GM19351 (cell line): ENCODE measurements around the gene SPATA1.

ENCODE experiments used
- ATAC-seq: cut with Tn5 transposase; IDR thresholded peaks from one replicate; pipeline ENCODE4 v1.9.1; 2021; ENCODE audit warnings: mild to moderate bottlenecking, moderate library complexity; ENCODE audit not compliant: unreplicated experiment

SPATA1 gene, protein sequence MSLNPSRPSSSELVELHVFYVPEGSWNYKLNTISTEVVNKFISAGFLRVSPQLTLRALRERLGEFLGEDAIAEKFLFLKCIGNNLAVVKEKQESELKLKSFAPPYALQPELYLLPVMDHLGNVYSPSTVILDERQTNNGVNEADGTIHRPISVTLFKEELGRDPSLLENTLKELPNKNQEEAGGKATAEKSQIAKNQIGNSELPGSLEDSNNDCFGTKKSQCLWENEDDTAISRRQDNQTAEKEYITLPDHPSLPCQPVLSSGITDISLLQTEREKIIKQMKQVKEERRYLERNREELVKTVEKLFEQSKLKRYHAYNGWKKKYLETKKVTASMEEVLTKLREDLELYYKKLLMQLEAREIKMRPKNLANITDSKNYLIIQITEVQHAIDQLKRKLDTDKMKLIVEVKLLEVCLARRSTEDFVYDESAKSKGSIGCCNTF

GRCh38 chr1:84506002-84506728 lies at the start of gene SPATA1, which contains the start of gene GNG5:
Gene SPATA1, plus strand, starts transcription at chr1:84506386. Its CDS starts 9,974 bp downstream, at chr1:84516360.
Gene GNG5, minus strand, starts transcription at chr1:84506581. Its CDS starts 490 bp downstream, at chr1:84506091.
- peak; percentile 76 for ATAC-seq

GRCh38 chr1:84462118-84462517 lies 44.1 kb upstream of the SPATA1 start:
- ATAC-seq, result no peak

DNA sequence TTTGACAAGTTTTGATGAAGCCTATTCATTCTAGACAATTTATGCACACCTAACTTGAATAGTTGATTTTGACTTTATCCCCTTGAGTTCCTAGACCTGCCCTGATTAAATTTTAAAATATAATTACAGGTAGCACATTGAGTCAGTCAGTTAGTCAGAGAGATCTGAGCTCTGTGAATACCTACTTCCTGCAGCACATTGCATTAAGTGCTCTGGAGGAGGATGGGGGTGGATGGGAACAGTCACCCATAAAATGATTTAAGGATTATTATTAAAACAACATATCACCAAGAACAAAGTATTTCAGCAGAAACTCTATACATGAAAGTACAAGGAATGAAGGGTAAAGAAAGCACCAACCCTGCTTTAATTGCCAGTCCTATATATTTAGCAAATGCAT lies 38.9 kb upstream of the SPATA1 start:
- ATAC-seq, result no peak

- no peak for ATAC-seq
These were observed 30.0 kb upstream of the SPATA1 start for GRCh38 chr1:84476225-84476624.

- peak; percentile 96 for ATAC-seq
These were observed 27.0 kb upstream of the SPATA1 start, which contains the start of gene RPF1 for GRCh38 chr1:84478876-84479868. Gene RPF1, plus strand, starts transcription at chr1:84479266. Its CDS starts 16 bp downstream, at chr1:84479282.

DNA sequence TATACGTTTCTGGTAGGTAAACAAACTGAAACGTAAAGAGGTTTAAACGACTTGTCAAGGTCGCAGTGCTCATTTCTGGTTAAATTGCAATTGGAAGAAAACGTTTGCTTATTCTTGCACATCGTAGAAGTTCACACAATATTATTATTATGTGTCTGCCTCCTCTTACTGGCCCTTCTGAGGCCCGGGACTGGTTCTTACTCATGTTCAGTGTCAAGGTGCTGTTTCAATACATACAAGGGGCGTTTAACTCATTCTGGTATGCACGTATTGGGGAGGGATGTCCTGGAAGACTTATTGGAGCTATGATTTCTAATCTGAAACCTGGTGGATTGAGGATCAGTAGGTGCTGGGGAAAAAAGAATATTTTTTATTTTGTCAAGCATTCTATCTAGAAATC lies 26.2 kb upstream of the SPATA1 start:
- peak; percentile 22 for ATAC-seq

GRCh38 chr1:84480650-84481049 lies 25.5 kb upstream of the SPATA1 start:
- ATAC-seq, result no peak

GRCh38 chr1:84481317-84481716 lies 24.9 kb upstream of the SPATA1 start:
- ATAC-seq, result no peak

DNA sequence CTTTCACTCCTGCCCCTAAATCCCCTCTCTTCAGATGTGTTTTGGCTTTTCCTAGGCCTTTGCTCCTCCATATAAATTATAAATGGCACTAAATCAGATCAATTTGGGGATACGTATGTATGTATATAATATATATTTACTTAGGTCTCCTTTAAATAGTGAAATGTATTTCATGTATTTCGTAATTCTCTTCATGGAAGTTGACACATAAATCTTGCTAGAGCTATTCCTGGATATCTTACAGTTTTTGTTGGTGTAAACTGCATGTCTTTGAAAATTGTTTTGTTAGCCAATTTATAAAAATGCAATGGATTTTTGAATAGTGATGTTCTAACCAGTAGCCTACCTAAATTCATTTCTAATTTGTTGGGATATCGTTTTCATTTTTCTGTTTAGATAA lies 18.1 kb upstream of the SPATA1 start:
- ATAC-seq, result no peak

DNA sequence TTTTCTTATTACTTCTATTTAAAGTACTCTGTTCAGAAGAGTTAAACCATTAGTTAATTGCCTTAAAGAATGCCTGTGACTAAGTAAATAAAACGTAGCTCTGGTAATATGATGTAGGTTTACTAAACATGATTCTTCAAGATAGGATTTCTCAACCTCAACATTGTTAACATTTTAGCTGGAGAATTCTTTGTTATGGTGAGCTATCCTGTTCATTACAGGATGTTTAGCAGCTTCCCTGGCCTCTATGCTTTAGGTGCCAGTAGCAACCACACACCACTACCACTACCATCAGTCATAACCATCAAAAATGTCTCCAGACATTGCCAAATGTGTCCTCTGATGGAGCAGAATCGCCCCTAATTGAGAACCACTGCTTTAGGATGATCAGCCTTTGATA lies 16.4 kb upstream of the SPATA1 start:
- no peak for ATAC-seq

DNA sequence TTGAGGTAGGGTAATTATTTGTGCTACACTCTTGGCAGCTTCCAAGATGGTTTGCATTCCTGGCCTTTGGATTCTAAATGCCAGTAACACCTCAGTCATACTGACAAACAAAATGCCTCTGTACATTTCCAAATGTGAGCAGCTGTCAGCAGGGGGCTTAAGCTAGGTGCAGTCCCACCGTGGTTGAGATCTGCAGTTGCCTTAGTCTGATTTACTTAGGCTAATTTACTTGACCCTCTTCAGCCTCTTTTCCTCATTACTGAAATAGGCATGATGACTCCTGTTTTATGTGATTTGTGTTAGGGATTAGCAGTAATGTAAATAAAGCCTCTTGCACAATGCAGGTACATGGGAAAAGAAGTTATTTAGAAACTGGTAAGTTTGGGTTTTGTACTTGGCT lies 13.5 kb upstream of the SPATA1 start:
- no peak for ATAC-seq

DNA sequence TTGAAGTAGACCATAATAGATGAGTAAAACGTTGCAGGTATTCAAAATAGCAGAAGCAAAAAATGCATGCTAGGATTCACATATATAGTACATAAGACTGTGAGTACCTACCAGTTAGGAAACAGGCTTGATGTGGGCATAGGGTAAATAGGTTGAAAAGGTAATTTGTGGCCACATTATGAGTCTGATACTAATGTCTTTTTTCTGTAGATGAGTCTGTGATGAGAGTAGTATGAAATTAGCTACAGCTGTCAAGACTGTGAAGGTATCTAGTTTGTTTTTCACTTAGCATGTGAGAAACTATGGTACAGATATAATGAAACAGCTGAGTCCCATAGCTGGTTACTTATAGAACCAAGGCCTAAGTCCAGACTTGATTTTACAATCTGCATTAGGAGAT lies 12.4 kb upstream of the SPATA1 start:
- no peak for ATAC-seq

GRCh38 chr1:84496498-84496897 lies 9.7 kb upstream of the SPATA1 start:
- no peak for ATAC-seq

DNA sequence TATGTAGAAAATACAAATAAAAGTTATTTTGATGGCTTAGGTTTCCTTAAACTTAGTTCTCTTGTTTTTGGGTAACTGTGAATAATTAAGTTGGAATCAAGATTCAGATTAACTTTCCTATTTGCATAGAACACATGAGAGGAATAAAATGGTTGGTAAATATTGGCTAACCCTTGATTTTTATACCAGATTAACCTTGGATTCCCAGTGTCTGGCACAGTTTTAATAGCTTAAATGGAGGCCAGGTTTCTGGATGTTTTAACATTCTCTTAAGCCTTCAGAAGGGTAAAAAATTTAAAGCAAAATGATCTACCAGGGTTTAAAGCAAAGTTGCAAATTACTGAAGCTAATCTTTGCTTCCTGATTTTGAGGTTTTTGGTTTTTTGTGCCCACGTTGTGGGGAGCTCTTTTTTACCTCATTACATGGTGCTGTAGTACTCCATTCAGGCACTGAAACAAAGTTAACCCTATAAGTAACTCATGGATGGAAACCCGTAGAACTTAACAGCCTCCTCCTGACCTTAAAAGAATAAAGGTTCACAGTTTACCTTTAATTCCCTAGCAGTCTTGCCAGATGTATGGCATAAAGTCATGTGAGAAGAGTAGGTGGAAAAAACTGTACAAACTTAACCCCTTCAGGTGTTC lies 8.4 kb upstream of the SPATA1 start:
- ATAC-seq, result no peak

DNA sequence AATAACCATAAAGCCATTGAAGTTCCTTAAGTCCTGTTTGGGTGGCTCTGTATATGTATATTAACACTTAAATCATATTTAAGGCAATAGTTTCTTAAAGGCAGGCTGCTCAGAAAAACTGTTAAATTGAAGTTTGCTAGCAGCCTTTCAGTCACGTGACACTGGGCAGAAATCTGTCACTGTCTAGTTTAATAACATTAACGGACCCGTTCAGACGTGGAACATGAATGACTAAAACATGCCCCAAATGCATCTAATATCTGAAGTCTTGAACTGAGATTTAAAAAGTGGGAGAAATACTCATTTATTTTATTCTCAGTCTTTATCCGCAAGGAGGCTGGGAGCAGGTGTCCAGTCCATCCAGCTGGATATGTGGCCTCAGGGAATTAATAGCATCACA lies 3.3 kb upstream of the SPATA1 start:
- ATAC-seq, result no peak

GRCh38 chr1:84504580-84505492 lies 1.4 kb upstream of the SPATA1 start:
- ATAC-seq, result no peak

- peak; percentile 31 for ATAC-seq
These were observed 639 bp upstream of the SPATA1 start for GRCh38 chr1:84505493-84506001.

- no peak for ATAC-seq
These were observed 705 bp downstream of the SPATA1 start for GRCh38 chr1:84506729-84507453.
